BLaER1 treated with 17β-estradiol and CSF1 and Interleukin-3, amounts not matched to agents 10 nM and 100 nM (cell line): ENCODE measurements around the gene PIGM.

Source experiments
- H3K27ac ChIP-seq, 11 experiments: shearing (Covaris generic); formaldehyde crosslinking; 2 replicates each; pipeline ENCODE4 v1.8.1; 2022
- H3K27me3 ChIP-seq, 11 experiments: shearing (Covaris generic); formaldehyde crosslinking; 2 replicates each; pipeline ENCODE4 v1.8.1; 2022
- H3K36me3 ChIP-seq, 11 experiments: shearing (Covaris generic); formaldehyde crosslinking; 2 replicates each; pipeline ENCODE4 v1.8.1; 2022
- H3K4me1 ChIP-seq, 10 experiments: shearing (Covaris generic); formaldehyde crosslinking; 2 replicates each; pipeline ENCODE4 v1.8.1; 2022
- H3K4me2 ChIP-seq, 11 experiments: shearing (Covaris generic); formaldehyde crosslinking; 2 replicates each; pipeline ENCODE4 v1.8.1; 2022
- H3K4me3 ChIP-seq, 10 experiments: shearing (Covaris generic); formaldehyde crosslinking; 2 replicates each; pipeline ENCODE4 v1.8.1; 2022
- H3K9ac ChIP-seq, 11 experiments: shearing (Covaris generic); formaldehyde crosslinking; 2 replicates each; pipeline ENCODE4 v1.8.1; 2022
- H3K9me3 ChIP-seq, 11 experiments: shearing (Covaris generic); formaldehyde crosslinking; replicated peaks in 1 of 11; 2 replicates each; pipeline ENCODE4 v1.8.1; 2022
- H4K20me1 ChIP-seq, 11 experiments: shearing (Covaris generic); formaldehyde crosslinking; 2 replicates each; pipeline ENCODE4 v1.8.1; 2022
- Cebpa-rat ChIP-seq, 11 experiments: shearing (Covaris generic); IDR thresholded peaks; 2 replicates each; pipeline ENCODE4 v1.8.1; 2022

The PIGM gene

DNA sequence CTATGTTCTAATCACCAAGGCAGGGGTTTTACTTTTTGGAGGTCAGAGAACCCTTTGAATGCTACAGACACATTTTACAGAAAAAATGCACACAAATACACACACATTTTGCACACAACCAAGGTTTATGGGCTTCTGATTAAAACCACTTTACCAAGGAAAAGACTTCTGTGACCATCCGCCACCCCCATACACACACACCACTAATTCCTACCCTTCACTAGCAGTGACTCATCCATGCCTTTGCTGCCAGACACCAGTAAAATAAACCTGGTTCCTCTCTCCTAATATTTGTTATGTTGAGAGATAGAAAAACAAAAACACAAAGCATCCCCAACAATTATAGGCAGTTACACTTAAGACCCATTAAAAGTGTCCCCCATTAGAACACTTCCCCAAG is 12.9 kb downstream of the PIGM start:
- Histone ChIP-seq H3K4me3 (no peak overlapping the region), H4K20me1 (no peaks in the 10 kb centered on the region), H3K4me1 (peaks cover 0 to 21% (median 0%) of the 10 kb centered on the region in 10 experiments; a peak in 5 of 20 replicates), H3K27ac (no peak overlapping the region), H3K9ac (no peak overlapping the region), H3K36me3 (no peaks in the 10 kb centered on the region), H3K4me2 (peak overlapping the region in 2 of 11 experiments; percentile 28 to 37; a peak in 4 of 22 replicates), H3K9me3 (no peaks in the 10 kb centered on the region), H3K27me3 (no peaks in the 10 kb centered on the region)
- TF ChIP-seq Cebpa-rat (IDR thresholded peaks at IDR 0.05): no peak

GRCh38 chr1:160018347-160018746 is 13.4 kb downstream of the PIGM start:
- Histone ChIP-seq H3K4me3 (no peak overlapping the region), H3K36me3 (no peaks in the 10 kb centered on the region), H3K9me3 (no peaks in the 10 kb centered on the region), H3K4me2 (peak overlapping the region in 1 of 11 experiments; percentile 37; a peak in 1 of 22 replicates), H3K4me1 (peaks cover 0 to 21% (median 0%) of the 10 kb centered on the region in 10 experiments; a peak in 5 of 20 replicates), H3K27ac (no peak overlapping the region), H3K27me3 (no peaks in the 10 kb centered on the region), H4K20me1 (no peaks in the 10 kb centered on the region), H3K9ac (no peak overlapping the region)
- TF ChIP-seq Cebpa-rat (IDR thresholded peaks at IDR 0.05): no peak

- no peak overlapping the region for H3K27ac ChIP-seq
- no peak overlapping the region for H3K9ac ChIP-seq
- no peak overlapping the region for H3K4me2 ChIP-seq
- H3K9me3 ChIP-seq: no peaks in the 10 kb centered on the region
- no peak overlapping the region for H3K4me3 ChIP-seq
- H3K4me1 ChIP-seq: peaks cover 0 to 21% (median 0%) of the 10 kb centered on the region in 10 experiments; a peak in 5 of 20 replicates
- H3K36me3 ChIP-seq: no peaks in the 10 kb centered on the region
- H4K20me1 ChIP-seq: no peaks in the 10 kb centered on the region
- no peak for TF ChIP-seq Cebpa-rat (IDR thresholded peaks at IDR 0.05)
- no peaks in the 10 kb centered on the region for H3K27me3 ChIP-seq
Observed at GRCh38 chr1:160017592-160017991, 14.2 kb downstream of the PIGM start.

DNA sequence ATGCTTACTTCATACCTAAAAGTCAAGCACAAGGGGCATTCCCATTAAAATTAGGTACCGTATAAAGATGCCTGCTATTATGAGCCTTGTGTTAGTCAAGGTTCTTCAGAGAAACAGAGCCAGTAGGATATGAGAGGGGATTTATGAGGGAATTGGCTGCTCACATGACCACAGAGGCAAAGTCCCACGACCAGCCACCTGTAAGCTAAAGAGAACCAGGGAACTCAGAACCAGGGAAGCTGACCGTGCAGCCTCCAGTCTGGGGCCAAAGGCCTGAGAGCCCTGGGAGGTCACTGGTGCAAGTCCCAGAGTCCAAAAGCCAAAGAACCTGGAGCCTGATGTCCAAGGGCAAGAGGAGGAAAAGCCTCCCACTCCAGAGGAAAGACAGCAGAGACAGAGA is 20.0 kb downstream of the PIGM start:
- no peak overlapping the region for H3K4me2 ChIP-seq
- H3K9me3 ChIP-seq: no peaks in the 10 kb centered on the region
- peaks cover 0 to 17% (median 6%) of the 10 kb centered on the region in 10 experiments; a peak in 12 of 20 replicates for H3K4me1 ChIP-seq
- TF ChIP-seq Cebpa-rat (IDR thresholded peaks at IDR 0.05): no peak
- no peaks in the 10 kb centered on the region for H3K36me3 ChIP-seq
- no peak overlapping the region for H3K4me3 ChIP-seq
- no peak overlapping the region for H3K27ac ChIP-seq
- H4K20me1 ChIP-seq: no peaks in the 10 kb centered on the region
- no peaks in the 10 kb centered on the region for H3K27me3 ChIP-seq
- no peak overlapping the region for H3K9ac ChIP-seq

GRCh38 chr1:160009801-160010200 is 22.0 kb downstream of the PIGM start:
- no peak for TF ChIP-seq Cebpa-rat (IDR thresholded peaks at IDR 0.05)
- Histone ChIP-seq H4K20me1 (no peaks in the 10 kb centered on the region), H3K4me1 (peaks cover 0 to 17% (median 6%) of the 10 kb centered on the region in 10 experiments; a peak in 12 of 20 replicates), H3K4me2 (peak overlapping the region in 3 of 11 experiments; percentile 56 to 62 (median 57); a peak in 3 of 22 replicates), H3K27me3 (no peaks in the 10 kb centered on the region), H3K9me3 (no peaks in the 10 kb centered on the region), H3K27ac (no peak overlapping the region), H3K36me3 (no peaks in the 10 kb centered on the region), H3K9ac (0 out of 22 replicates have a peak overlapping the region, but pooled peaks of 2 of the 11 experiments have one; percentile 22 to 25), H3K4me3 (no peak overlapping the region)

- TF ChIP-seq Cebpa-rat (IDR thresholded peaks at IDR 0.05): no peak
- H3K27ac ChIP-seq: no peak overlapping the region
- peaks cover 0 to 17% (median 6%) of the 10 kb centered on the region in 10 experiments; a peak in 12 of 20 replicates for H3K4me1 ChIP-seq
- no peak overlapping the region for H3K4me3 ChIP-seq
- no peaks in the 10 kb centered on the region for H3K9me3 ChIP-seq
- no peaks in the 10 kb centered on the region for H4K20me1 ChIP-seq
- peak overlapping the region in 6 of 11 experiments; percentile 6 to 62 (median 52); a peak in 9 of 22 replicates for H3K4me2 ChIP-seq
- H3K9ac ChIP-seq: peak overlapping the region in 4 of 11 experiments; percentile 11 to 59 (median 24); a peak in 3 of 22 replicates
- H3K36me3 ChIP-seq: no peaks in the 10 kb centered on the region
- H3K27me3 ChIP-seq: no peaks in the 10 kb centered on the region
Observed at GRCh38 chr1:160009081-160009480, 22.7 kb downstream of the PIGM start.

DNA sequence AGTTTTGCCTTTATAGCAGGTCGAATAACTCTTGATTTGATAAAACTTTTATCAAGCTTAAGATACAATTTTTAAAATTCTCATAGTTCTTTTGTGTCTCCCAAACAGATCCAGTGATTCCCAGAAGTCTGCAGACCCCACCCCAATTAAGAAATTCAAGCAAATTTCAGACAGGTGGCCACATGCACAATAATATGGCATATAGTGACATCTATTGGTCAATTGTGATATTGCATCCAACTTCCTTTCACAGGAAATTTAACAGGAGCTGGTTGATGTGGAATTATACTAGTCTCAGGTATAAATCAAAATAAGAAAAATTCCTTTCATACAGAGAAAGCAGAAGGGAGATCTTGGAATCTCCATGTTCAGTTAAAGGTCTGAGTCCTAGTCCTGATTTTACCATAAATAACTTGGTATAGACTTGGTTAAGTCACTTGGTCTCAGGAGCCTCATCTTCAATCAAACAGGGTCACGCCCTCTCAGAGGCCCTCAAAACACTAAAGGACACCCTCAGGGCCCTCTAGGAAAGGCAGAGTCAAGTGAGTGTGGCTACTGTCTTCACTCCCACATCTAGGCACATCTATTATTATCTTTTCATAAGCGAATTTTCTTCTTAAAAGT is 24.1 kb downstream of the PIGM start:
- Histone ChIP-seq H3K4me3 (no peak overlapping the region), H3K27ac (no peak overlapping the region)
- no peak for TF ChIP-seq Cebpa-rat (IDR thresholded peaks at IDR 0.05)

GRCh38 chr1:160006312-160006940 is 25.4 kb downstream of the PIGM start:
- H3K9me3 ChIP-seq: no peaks in the 10 kb centered on the region
- H3K4me2 ChIP-seq: no peak overlapping the region
- H3K27ac ChIP-seq: no peak overlapping the region
- H3K4me1 ChIP-seq: peaks cover 0 to 17% (median 6%) of the 10 kb centered on the region in 10 experiments; a peak in 12 of 20 replicates
- no peaks in the 10 kb centered on the region for H3K27me3 ChIP-seq
- TF ChIP-seq Cebpa-rat (IDR thresholded peaks at IDR 0.05): no peak
- H3K4me3 ChIP-seq: no peak overlapping the region
- no peak overlapping the region for H3K9ac ChIP-seq
- no peaks in the 10 kb centered on the region for H4K20me1 ChIP-seq
- H3K36me3 ChIP-seq: no peaks in the 10 kb centered on the region

More for the DNA sequence above, 24.1 kb downstream of the PIGM start:
- Histone ChIP-seq H3K27me3 (no peaks in the 10 kb centered on the region), H3K9me3 (no peaks in the 10 kb centered on the region), H3K9ac (no peak overlapping the region), H3K4me2 (no peak overlapping the region), H3K4me1 (peaks cover 0 to 17% (median 6%) of the 10 kb centered on the region in 10 experiments; a peak in 12 of 20 replicates), H4K20me1 (no peaks in the 10 kb centered on the region), H3K36me3 (no peaks in the 10 kb centered on the region)

- H3K36me3 ChIP-seq: no peaks in the 10 kb centered on the region
- H3K27me3 ChIP-seq: no peaks in the 10 kb centered on the region
- H3K4me3 ChIP-seq: no peak overlapping the region
- no peak overlapping the region for H3K27ac ChIP-seq
- TF ChIP-seq Cebpa-rat (IDR thresholded peaks at IDR 0.05): no peak
- no peak overlapping the region for H3K9ac ChIP-seq
- no peak overlapping the region for H3K4me2 ChIP-seq
- H3K4me1 ChIP-seq: peaks cover 0 to 16% (median 6%) of the 10 kb centered on the region in 10 experiments; a peak in 12 of 20 replicates
- H4K20me1 ChIP-seq: no peaks in the 10 kb centered on the region
- no peaks in the 10 kb centered on the region for H3K9me3 ChIP-seq
Observed at GRCh38 chr1:160005070-160005469, 26.7 kb downstream of the PIGM start.
